Measurements from ENCODE around the gene MIEF1. TPM values are rescaled to one million over a fixed set of nuclear protein-coding genes. Genes with fewer than 3 reads are reported as not detected.

The MIEF1 gene
- total RNA-seq, 2 donors from 2014 or later, result 49.6 to 71.2 TPM

DNA sequence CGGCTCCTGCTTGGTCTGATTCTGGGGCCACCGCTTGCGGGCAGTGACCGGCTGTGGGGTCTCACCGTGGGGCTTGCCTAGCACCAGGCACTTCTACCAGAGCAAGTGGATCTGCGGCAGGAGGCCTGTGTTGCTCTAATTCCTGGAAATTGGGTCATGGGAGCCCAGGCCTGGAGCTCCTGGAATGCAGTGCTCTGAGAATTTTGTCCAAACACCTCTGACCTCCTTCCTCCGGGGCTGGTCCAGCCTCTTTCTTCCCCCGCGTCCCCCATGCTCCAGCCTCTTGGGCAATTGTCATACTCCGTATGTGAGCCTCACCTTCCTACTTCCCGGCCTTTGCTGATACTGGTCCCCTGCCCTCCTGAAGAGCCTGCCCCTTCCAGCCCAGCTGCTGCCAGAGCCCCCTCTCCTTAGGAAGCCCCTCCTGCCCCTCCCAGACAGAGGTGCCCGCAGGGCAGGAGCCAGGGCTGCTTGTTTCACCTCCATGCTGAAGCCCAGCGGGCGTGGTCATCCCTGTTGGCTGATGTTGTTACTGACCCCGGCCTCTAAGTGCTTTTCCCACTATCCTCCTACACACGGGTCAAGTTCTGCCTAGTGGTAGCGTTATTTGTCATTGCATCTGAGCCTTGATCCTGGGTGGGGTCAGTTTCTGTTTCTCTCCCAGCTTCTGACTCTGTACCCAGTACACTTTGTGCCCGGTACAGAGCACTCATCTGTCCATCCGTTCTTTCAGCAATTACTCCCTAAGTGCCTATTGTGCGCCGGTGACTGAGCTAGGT is 35.7 kb upstream of the MIEF1 start:
- Mint-ChIP-seq H3K4me3 (no peak overlapping the region), H3K27ac (no peak overlapping the region), H3K36me3 (no peaks in the 10 kb centered on the region), H3K9me3 (no peaks in the 10 kb centered on the region), H3K27me3 (peaks cover 4 to 6% of the 10 kb centered on the region in 2 donors), H3K4me1 (ENCODE audit: low read depth in 2 of 2) (peaks cover under 1 to 13% of the 10 kb centered on the region in 2 donors)
- DNase-seq (ENCODE audit: low spot score), result no peak
- ATAC-seq, result no peak

DNA sequence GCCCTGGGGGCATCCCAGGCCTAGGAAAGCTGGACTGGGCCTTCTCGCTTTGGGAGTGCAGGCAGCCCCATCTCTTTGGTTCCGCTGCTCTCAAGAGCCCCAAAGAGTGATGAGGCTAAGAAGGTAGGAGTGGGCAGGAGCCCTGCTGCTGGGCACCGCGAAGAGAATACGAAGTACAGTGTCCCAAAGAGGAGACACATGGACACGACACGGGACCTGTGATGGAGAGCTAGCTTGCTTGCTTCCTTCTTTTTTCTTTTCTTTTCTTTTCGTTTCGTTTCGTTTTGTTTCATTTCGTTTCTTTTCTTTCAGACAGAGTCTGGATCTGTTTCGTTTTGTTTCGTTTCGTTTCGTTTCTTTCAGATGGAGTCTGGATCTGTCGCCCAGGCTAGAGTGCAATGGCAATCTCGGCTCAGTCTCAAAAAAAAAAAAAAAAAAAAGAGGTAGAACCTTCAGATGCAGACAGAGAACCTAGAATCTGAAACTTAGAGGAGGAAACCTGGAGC is 34.6 kb upstream of the MIEF1 start:
- H3K27me3 Mint-ChIP-seq, result peaks cover 0 to 6% of the 10 kb centered on the region in 2 donors
- H3K9me3 Mint-ChIP-seq, result no peaks in the 10 kb centered on the region
- H3K4me1 Mint-ChIP-seq (ENCODE audit: low read depth in 2 of 2), result peaks cover 5 to 13% of the 10 kb centered on the region in 2 donors
- H3K4me3 Mint-ChIP-seq, result no peak overlapping the region
- H3K27ac Mint-ChIP-seq, result peak overlapping the region in 1 of 2 donors; percentile 36
- H3K36me3 Mint-ChIP-seq, result no peaks in the 10 kb centered on the region
- DNase-seq (ENCODE audit: low spot score), result no peak
- no peak for ATAC-seq

DNA sequence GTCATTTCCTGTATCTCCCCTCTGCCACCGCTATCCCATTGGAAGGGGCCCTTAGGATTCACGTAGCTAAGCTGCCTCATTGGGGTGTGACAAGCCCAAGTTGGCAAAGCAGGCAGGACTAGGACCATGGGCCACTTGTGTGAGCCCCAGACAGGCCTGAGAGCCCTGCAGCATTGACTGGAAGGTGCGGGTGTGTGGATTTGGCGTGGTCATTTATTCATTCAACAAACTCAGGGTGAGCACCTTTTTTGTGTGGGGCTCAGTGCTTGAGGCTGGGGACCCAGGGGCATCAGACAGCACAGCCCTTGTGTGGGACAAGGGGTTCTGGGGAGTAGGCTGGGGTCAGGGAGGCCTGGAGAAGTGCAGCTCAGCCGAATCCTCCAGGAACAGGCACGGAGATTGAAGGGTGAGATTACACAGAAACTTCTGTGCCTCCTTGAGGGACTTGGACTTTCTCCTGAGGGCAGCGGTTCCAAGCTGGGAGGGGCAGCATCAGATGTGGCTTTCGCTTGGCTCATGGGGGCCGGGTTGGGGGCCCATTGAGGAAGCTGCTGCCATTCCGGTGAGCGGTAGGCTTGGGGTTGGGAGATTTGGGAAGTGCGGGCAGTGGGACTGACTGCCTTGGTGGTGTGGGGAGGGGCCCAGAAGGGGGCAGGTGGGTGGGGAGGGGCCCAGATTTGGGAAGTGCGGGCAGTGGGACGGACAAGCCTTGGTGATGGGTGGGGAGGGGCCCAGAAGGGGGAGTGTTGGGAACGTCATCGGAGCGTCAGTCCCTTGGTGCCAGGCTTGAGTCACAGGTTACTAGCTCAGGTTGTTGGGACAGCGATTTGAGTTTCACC is 33.4 kb upstream of the MIEF1 start:
- Mint-ChIP-seq H3K9me3 (no peaks in the 10 kb centered on the region), H3K36me3 (no peaks in the 10 kb centered on the region), H3K4me1 (ENCODE audit: low read depth in 2 of 2) (peaks cover 5 to 13% of the 10 kb centered on the region in 2 donors), H3K4me3 (no peak overlapping the region), H3K27me3 (peaks cover 0 to 6% of the 10 kb centered on the region in 2 donors), H3K27ac (no peak overlapping the region)
- DNase-seq (ENCODE audit: low spot score) (no peak), ATAC-seq (no peak)

DNA sequence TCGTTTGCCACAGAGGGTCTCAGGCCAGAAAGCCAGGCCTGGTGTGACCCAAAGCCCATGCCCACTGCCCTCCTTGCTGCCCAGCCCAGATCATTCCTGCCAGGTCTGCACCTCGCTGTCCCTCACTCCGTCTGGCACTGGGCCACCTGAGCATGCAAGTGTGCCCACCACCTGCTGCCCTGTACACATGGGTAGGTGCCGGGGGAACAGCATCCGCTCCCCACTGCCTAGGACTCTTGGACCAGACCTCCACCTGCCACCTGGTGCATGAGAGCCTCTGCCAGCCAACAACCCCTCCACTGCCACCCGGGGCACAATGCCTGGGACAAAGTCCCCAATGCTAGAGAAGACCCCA is 32.8 kb upstream of the MIEF1 start:
- H3K36me3 Mint-ChIP-seq, result no peaks in the 10 kb centered on the region
- no peak overlapping the region for H3K27ac Mint-ChIP-seq

DNA sequence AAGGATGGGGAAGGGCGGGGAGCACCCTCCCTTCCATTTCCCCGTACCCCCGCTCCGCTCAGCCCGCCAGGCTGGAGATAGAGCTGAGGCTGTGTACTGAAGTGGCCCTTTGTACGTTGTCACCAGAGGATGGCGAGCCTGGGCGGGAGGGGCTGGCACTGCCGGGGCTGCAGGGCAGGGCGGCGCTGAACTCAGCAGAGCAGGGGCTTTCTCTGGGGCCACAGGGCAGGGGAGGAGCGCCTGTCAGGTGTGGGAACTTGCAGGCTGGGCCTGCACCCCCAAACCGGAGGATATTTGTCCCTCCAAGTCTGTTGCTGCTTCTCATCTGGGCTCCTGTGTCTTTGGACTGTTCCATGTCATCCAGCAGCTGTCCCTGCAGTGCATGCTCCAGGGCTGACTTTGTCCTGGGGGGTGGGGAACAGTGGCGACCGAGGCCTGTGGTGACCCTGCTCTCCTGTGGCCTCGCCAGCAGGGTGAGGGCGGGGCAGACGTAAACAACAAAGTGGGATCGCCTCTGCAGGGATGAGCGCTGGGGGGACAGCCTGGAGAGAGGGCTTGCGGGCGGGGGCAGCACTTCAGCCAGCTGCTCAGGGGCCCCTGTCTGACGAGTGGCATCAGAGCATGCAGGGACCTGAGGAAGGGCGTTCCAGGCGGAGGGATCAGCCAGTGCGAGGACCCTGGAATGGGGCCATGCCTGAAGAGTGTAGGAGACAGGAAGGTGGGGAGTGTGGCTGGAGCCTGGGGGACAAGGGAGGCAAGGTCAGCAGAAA is 32.2 kb upstream of the MIEF1 start:
- Mint-ChIP-seq H3K27ac (peak overlapping the region; percentile 25 to 36), H3K4me1 (ENCODE audit: low read depth in 2 of 2) (peaks cover 5 to 13% of the 10 kb centered on the region in 2 donors), H3K9me3 (no peaks in the 10 kb centered on the region), H3K4me3 (no peak overlapping the region), H3K27me3 (peaks cover 0 to 6% of the 10 kb centered on the region in 2 donors), H3K36me3 (no peaks in the 10 kb centered on the region)
- ATAC-seq (no peak), DNase-seq (ENCODE audit: low spot score) (no peak)

More for the DNA sequence above, 32.8 kb upstream of the MIEF1 start:
- H3K9me3 Mint-ChIP-seq, result no peaks in the 10 kb centered on the region
- H3K4me3 Mint-ChIP-seq, result no peak overlapping the region
- ATAC-seq (no peak), DNase-seq (ENCODE audit: low spot score) (no peak)
- peaks cover 0 to 6% of the 10 kb centered on the region in 2 donors for H3K27me3 Mint-ChIP-seq
- peaks cover 5 to 13% of the 10 kb centered on the region in 2 donors for H3K4me1 Mint-ChIP-seq (ENCODE audit: low read depth in 2 of 2)

DNA sequence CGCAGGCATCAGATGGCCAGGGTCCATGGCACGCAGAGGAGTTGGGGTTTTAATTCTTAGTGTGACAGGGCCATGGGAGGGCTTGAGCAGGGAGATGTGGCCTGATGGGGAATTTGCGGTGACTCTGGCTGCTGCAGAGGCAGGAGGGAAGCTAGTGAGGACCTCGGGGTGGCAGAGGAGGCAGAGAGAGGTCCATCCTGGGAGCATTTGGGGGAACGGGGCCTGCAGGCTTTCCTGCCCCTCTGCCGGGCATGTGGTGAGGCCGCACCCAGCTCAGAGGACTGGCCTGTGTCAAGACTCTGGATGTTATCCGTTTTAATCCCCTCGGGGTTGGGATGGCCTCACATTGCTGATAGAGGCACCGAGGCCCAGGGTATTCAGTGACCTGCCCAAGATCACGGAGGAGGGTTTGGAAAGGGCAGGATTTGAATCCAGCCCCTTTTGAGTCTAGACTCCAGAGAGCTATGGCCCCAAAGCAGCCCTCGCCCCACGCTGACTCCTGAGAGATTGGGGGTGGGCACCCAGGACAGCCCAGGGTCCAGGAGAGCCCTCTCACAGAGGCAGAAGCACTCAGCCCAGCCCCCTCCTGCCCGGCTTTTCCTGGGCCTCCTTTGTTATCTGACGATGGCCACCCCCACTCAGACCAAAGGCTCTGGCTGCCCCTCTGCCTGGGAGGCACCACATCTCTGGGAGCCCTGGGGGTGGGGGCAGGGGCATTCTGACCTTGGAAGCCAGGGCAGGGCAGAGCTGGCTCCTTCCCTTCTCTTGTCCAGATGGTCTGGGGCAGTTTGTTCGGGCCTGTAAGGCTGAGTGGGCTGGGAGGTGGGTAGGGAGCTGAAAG is 31.4 kb upstream of the MIEF1 start:
- DNase-seq (ENCODE audit: low spot score), result no peak
- H3K4me1 Mint-ChIP-seq (ENCODE audit: low read depth in 2 of 2), result peaks cover 5 to 13% of the 10 kb centered on the region in 2 donors
- H3K4me3 Mint-ChIP-seq, result no peak overlapping the region
- H3K27me3 Mint-ChIP-seq, result peaks cover 0 to 6% of the 10 kb centered on the region in 2 donors
- no peak for ATAC-seq
- no peaks in the 10 kb centered on the region for H3K9me3 Mint-ChIP-seq
- H3K36me3 Mint-ChIP-seq, result no peaks in the 10 kb centered on the region
- peak overlapping the region; percentile 51 to 61 for H3K27ac Mint-ChIP-seq

DNA sequence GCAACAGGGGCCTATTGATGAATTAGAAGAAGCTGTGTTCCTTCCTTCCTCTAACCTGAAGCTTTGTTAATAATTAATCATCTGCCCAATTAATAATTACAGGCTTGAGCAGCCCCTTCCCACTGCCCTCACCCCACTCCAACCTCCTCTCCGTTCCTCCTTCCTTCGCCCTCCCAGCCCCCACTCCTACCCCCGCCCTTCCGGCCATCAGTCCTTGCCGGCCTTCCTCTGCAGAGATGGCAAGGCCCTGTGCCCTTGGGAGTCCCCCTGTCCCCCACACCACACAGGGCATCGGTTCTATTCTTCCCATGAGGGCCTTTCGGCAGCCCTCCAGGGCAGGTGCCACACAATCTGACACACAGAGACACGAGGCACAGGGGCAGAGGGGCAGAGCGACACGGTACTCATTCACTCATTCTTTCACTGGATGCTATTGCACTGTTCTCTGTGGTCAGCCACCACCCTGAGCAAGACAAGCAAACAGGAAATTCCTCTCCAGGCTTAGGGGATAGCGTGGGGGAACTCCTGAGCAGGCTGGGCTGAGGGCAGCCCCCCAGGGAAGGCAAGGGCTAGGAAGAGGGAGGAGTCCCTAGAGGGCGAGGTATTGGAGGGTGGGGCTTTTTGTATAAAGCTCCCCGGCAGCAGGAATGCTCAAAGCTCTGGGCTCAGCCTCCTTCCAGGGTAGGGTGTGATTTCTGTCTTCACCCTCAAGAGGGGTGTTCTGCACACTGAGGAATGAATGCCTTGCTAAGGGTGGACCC is 30.5 kb upstream of the MIEF1 start:
- H3K4me3 Mint-ChIP-seq, result peak overlapping the region; percentile 51

DNA sequence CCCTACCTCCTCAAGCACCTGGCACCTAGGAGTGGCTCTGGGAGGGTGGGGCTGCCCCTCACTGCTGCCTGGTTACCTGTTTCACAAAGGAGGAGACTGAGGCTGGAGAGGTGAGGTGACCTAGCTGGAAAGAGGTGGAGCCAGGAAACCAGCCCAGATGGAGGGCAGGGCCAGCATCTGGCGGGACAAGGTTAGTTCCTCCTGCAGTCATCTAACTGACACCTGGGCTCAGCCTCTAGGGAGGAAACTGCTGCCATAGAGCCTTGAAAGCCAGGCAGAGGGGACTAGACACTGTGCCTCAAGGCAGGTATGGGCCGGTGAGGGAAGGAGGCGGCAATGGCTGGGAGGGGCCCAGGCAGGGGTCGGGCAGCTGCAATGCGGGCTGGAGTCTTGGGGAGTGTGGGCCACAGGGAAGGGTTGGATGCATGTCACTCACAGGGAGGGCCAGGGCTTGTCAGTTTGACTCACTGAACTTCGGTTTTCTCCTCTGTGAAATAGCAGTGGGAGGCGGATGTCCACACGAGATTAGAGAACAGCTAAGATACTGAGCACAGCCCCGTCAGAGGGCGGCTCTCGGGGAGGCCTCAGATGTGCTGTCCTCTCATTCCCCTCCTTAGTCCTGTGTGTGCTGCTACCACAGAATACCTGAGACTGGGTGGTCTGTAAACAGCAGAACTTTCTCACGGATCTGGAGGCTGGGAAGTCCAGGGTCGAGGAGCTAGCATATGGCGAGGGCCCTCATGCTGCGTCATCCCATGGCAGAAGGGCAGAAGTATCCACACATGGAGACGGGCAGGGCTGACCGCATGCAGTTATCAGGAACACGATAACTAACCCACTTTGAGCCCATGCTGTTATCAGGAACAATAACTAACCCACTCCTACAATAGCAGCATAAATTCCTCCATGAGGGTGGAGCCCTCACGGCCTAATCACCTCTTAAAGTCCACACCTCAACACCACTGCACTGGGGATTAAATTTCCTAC is 29.2 kb upstream of the MIEF1 start:
- Mint-ChIP-seq H3K27ac (peak overlapping the region; percentile 35 to 82), H3K4me1 (ENCODE audit: low read depth in 2 of 2) (peaks cover 5 to 13% of the 10 kb centered on the region in 2 donors), H3K4me3 (no peak overlapping the region), H3K9me3 (no peaks in the 10 kb centered on the region), H3K36me3 (no peaks in the 10 kb centered on the region), H3K27me3 (peaks cover 0 to 6% of the 10 kb centered on the region in 2 donors)
- ATAC-seq (peak in 1 of 2 donors; percentile 23), DNase-seq (ENCODE audit: low spot score) (no peak)

More for the DNA sequence above, 30.5 kb upstream of the MIEF1 start:
- peak; percentile 74 to 85 for ATAC-seq
- H3K27me3 Mint-ChIP-seq, result peaks cover 0 to 6% of the 10 kb centered on the region in 2 donors
- H3K9me3 Mint-ChIP-seq, result no peaks in the 10 kb centered on the region
- peak; percentile 71 for DNase-seq (ENCODE audit: low spot score)
- peak overlapping the region; percentile 51 to 61 for H3K27ac Mint-ChIP-seq
- H3K36me3 Mint-ChIP-seq, result no peaks in the 10 kb centered on the region
- peaks cover 5 to 13% of the 10 kb centered on the region in 2 donors for H3K4me1 Mint-ChIP-seq (ENCODE audit: low read depth in 2 of 2)

DNA sequence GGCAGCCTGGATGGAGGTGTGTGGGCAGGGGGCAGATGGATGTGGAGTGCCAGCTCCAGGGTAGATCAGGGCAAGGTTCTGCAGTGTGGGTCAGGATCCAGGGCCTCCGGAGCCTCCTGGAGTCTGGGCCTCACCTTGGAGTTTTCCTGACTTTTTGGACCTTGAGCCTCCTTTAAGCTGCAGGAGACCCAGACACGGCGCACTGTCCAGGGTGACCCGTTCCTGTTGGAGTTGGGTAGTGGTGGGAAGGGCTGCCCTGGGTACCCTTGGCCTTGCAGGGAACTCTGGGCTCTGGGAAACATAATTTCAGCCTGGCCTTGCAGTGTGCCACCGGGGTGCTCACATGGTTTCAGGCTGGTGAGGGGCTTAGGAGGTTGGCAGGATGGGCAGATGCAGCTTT is 28.2 kb upstream of the MIEF1 start:
- no peaks in the 10 kb centered on the region for H3K9me3 Mint-ChIP-seq

DNA sequence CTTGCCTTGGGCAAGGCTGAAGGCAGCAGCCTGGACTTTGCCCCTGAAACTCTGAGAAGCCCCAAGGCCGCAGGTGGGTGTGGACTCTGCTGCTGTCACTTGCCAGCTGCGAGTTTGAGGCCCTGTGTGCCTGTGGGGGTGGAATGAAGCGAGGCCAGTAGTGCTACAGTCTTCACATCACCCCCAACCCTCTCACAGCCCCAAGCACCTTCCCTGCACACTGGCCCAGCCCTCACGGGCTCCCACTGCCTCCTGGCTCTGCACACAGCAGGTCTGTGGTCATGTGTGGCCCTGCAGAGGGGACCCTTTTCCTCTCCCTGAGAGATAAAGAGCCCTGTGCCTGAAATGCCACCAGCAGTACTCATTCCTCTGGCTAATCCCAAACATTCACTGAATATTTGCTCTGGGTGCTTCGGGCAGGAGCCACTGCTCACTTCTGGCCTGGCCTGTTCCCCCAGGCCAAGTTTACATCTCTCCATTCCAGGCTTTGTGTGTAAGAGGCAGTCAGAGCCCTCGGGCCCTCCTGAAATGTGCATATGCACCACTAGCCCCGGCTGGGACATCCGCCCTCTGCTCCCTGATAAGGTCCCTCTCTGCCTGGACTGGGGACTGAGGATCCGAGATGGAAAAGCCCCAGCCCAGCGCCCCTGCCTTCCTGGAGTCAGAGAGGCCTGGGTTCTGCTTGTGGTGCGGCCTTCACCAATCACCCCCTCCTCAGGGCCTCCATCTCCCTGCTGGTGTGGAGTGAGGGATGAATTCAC is 27.6 kb upstream of the MIEF1 start:
- Mint-ChIP-seq H3K36me3 (no peaks in the 10 kb centered on the region), H3K4me3 (no peak overlapping the region), H3K27me3 (no peaks in the 10 kb centered on the region), H3K4me1 (ENCODE audit: low read depth in 2 of 2) (peaks cover 5 to 13% of the 10 kb centered on the region in 2 donors), H3K27ac (no peak overlapping the region), H3K9me3 (no peaks in the 10 kb centered on the region)
- ATAC-seq (no peak), DNase-seq (ENCODE audit: low spot score) (no peak)

More for the DNA sequence above, 28.2 kb upstream of the MIEF1 start:
- Mint-ChIP-seq H3K4me3 (no peak overlapping the region), H3K27me3 (no peaks in the 10 kb centered on the region), H3K27ac (no peak overlapping the region), H3K4me1 (ENCODE audit: low read depth in 2 of 2) (peaks cover 5 to 13% of the 10 kb centered on the region in 2 donors), H3K36me3 (no peaks in the 10 kb centered on the region)
- DNase-seq (ENCODE audit: low spot score) (no peak), ATAC-seq (no peak)

DNA sequence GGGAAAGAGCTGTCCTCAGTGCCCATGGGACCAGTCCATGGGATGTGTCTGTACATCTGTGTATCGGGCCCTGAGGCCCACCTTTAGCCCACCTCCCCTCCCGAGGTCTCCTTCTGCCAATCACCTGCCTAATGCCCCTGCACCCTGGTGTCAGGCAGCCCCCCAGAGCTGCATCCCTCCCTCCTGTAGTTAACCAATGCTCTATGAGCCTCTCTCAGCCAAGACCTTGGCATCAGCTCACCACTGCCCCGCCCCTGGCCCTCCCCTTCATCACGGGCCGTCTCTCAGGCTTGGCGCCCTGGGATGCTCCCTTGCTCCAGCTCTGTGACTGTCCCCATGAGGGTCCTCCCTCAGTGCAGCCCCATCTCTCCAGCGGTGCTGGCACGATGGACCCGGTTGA is 26.8 kb upstream of the MIEF1 start:
- Mint-ChIP-seq H3K27me3 (no peaks in the 10 kb centered on the region), H3K27ac (no peak overlapping the region), H3K4me3 (no peak overlapping the region), H3K9me3 (no peaks in the 10 kb centered on the region), H3K36me3 (no peaks in the 10 kb centered on the region), H3K4me1 (ENCODE audit: low read depth in 2 of 2) (peaks cover 5 to 8% of the 10 kb centered on the region in 2 donors)
- no peak for DNase-seq (ENCODE audit: low spot score)
- no peak for ATAC-seq

Measured in natural killer cell treated with Interleukin-12 subunit alpha and Interleukin-12 subunit beta and Interleukin-15 and Interleukin-18, amount 100 ng/mL, for 72 hours (primary cell).